AG08395 (cell line): ENCODE measurements around the gene TMPRSS13.
"Not testable (repeated sequence)": the region's sequence is repeated elsewhere in the genome, so short reads cannot be mapped to it uniquely, and the experiment has no call there.

Experiments
- DNase-seq: peaks from one replicate; pipeline ENCODE4 v3.0.0; 2012; ENCODE audit warnings: mixed read lengths, low spot score

The TMPRSS13 gene

GRCh38 chr11:117950993-117951961 is 22.1 kb upstream of the TMPRSS13 start:
- no peak for DNase-seq

- DNase-seq: no peak
Observed at GRCh38 chr11:117950301-117950700, 21.1 kb upstream of the TMPRSS13 start.

DNA sequence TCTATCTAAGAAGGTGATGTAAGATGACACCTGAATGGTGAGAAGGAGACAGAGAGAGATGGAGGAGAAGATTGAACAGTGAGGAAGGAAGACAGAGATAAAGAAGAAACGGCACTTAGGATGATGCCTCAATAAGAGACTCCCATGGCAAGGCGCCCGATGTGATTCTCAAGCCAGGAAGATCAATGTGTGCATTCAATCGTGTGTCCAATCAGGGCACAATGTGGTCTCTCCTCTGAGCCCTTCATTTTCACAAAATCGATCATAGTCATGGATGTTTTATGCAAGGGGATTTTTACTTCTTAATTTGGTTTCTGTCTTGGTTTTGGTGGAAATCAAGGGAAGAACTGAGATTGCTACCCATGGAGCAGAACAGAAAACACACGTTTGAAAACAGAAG is 19.9 kb upstream of the TMPRSS13 start:
- no peak for DNase-seq

GRCh38 chr11:117948466-117948865 is 19.3 kb upstream of the TMPRSS13 start:
- DNase-seq: not testable (repeated sequence)

DNA sequence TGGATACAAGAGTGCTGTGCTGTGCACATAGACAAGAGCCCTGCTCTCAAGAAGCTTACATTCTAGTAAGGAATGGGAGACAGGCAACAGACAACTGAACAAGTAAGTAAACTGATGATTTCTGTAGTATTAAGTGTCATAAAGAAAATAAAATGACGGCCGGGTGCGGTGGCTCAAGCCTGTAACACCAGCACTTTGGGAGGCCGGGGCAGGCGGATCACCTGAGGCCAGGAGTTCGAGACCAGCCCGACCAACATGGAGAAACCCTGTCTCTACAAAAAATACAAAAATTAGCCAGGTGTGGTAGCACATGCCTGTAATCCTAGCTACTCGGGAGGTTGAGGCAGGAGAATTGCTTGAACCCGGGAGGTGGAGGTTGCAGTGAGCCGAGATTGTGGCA is 18.5 kb upstream of the TMPRSS13 start:
- DNase-seq: not testable (repeated sequence)

DNA sequence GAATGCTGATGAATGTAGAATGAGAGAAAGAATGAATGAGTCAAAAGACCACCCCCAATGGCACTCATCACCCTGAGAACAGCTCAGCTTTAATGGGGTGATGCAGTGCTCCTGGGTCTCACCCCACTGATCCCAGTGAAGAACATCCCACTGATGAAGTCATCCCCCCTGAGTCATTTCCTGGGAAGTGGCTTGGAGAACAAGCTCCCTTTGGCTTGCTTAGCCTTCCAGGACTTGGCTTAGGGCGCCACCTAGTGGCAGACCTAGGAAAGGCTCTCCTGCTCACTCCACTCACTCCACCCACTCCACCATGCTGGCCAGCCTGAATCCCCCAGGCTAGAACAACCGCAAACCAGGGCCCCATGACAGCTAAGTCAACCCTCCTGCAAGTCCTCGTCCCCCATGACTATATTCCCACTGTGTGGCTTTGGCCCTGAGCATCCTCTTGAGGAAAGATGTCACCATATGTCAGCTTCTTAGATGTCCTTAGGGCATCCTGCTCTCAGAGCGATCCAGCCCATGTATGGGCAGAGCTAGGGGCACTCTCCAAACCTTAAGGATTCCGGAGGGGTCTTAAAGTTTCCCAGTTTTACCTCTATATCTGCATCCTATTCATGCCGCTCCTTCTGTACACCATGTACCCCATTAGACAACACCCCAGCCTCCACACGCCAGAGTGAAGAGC is 17.8 kb upstream of the TMPRSS13 start:
- peak; percentile 98 for DNase-seq

DNA sequence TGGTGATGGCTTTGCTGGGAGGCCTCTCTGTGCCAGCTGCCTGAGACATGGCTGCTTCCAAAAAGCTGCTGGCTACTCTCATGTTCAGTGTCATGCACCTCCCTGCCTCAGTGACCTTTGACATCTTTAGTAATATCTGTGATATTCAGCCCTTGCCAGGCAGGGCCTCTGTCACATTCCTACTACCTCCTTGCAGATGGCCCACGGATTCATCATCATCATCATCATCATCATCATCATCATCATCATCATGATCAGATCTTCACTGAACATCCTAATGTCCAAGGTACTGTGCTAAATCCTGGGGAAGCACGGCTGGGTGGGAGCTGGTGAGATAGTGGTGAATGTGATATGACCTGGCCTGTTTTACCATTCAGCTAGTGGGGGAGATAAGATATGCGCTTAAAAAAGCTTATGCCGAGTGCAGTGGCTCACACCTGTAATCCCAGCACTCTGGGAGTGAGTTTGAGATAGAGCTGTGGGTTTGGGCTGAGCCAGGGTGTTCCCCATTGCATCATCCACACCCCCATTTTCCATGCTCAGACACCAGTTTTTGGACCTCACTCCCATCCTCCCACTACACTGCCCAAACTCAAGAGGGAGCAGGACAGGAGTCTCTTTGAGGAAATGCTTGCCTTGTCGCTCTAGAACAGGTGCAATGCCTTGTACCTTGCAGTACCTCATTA is 17.1 kb upstream of the TMPRSS13 start:
- no peak for DNase-seq

- no peak for DNase-seq
Observed at GRCh38 chr11:117945047-117945810, 16.0 kb upstream of the TMPRSS13 start.

DNA sequence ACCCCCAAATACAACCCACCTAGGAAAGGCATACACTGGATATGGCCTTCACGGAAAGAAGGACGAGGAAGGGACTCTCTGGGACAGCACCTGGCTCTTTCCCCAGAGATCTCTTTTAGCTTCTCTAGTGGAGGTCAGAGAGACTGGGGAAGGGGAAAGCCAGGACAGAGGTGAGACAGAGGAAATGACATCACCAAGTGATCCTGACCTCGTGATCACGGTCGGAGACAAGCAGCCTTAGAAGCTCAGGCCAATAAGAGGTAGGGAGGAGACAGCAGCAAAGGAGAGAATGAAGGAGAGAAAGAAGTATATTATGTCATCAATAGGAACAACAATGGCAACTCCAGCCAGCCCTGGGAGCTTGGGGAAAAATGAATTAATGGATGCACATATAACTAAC is 15.4 kb upstream of the TMPRSS13 start:
- no peak for DNase-seq

DNA sequence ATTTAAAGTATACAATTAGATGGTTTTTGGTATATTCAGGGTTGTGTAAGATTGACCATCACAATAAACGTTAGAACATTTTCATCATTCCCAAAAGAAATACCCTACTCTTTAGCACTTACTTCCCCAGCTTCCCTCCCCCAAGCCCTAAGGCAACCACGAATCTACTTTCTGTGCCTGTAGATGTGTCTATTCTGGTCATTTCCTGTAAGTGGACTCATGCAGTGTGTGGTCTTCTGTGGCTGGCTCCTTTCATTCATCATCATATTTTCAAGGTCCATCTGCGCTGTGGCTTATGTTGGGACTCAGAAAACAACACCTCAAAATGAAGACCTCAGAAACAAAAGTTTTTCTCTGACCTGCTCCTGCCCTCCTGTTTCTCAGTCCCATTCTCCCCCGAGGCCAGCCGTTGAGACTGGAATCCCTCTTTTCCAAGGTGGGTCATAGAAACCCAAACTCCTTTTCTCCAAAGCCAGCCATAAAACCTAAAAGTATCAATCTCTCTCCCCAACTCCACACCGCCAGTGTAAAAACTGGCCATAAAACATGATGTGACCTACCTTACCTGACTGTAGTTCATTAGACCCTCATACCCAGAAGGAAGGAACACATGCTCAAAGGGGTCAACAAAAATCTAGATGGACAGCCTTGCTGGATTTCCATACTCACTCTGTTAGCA is 12.9 kb upstream of the TMPRSS13 start:
- DNase-seq: no peak

DNA sequence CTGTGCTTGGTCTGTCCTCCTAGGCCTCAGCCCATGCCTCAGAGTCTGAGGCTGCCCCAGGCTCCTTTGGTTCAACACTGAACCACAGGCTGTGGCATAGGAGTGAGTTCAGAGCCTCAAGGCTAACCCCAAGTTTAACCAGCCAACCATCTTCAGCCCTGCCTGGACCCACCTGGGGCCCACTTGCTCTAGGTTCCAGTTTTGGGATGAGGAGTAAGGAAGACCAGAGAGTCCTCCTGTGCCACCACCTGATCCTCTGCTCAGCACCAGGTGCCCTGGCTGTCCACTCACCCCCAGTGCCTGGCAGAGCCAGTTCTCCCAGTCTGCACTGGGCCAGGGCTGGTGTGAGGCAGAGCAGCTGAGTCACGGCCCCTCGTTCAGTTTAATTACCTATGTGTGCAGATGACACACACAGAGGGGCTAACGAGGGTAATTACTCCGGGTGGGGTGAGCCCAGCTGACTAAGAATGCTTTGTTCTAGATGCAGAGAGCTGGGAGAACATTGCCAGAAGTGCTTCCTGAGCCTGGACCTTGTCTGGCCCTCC is 12.0 kb upstream of the TMPRSS13 start:
- DNase-seq: no peak

GRCh38 chr11:117940736-117941135 is 11.5 kb upstream of the TMPRSS13 start:
- no peak for DNase-seq

GRCh38 chr11:117936973-117937372 is 7.8 kb upstream of the TMPRSS13 start:
- DNase-seq: no peak

- DNase-seq: no peak
Observed at GRCh38 chr11:117934526-117935307, 5.5 kb upstream of the TMPRSS13 start.

- DNase-seq: no peak
Observed at GRCh38 chr11:117933930-117934329, 4.7 kb upstream of the TMPRSS13 start.

DNA sequence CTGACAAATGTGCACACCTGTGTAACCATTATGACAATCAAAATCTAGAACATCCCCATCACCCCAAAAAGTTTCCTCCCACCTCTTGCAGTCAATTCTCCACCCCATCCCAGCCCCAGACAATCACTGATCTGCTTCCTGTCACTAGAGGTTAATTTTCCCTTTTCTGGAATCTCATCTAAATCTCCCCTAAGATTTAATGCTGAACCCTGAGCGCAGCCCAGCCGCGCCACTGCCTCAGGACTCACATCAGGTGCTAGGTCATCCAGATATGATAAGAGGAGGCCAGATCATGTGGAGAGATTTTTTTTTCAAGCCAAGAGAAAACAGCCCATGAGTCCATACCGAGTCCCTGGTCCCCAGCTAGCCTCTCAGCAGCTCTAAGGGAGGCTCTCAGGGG is 4.3 kb upstream of the TMPRSS13 start:
- no peak for DNase-seq

DNA sequence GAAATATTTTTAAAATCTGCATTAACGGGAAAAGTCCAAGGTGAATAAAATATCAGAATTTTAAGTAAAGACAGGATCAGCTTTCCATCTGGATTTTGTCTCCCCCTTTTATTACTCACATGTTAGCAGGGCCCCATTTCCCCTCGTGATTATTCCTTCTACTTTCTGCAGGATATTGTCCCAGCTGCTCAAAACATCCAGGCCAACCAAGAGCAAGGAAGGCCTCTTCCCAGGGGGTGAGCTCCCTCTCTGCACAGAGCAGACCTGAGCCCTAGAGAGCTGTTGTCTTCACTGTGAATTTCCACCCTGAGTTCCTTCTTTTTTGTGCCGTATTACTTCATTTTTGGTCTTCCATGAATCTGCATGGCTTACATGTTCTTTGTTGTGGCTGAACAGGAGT is 3.7 kb upstream of the TMPRSS13 start:
- DNase-seq: no peak

- DNase-seq: no peak
Observed at GRCh38 chr11:117932426-117932825, 3.2 kb upstream of the TMPRSS13 start.

- no peak for DNase-seq
Observed at GRCh38 chr11:117931971-117932370, 2.8 kb upstream of the TMPRSS13 start.

DNA sequence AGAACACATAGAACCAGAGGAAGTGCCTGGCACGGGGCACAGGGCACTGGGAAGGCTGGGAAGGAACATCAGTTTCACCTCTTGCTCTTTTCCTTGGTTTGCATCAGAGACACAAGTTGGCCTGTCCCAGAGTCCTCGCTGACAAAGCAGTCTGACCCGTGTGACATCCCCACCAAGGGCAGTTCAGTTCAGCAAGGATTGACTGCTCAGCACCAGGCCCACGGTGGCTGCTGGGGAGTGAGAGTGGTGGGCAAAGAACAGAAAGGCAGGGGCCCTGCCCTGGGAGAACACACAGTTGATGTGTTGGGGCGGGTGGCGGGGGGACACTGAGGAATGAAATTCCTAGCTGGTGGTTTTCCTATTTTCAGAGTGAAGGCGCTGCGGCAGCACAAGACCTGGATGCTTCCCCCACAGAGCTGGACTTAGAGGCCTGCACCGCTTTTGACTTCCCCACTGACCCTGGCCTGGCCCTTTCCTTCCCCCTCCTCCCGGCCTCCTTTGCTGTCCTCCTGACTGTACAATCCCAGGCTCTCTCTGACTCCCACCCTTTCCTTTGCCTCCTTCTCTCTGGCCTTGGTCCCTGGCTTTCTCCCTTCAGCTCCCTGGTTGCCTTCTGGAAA is 2.2 kb upstream of the TMPRSS13 start:
- no peak for DNase-seq
